GM18861 (cell line): ENCODE results near the gene PDCD4.
"Not testable (repeated sequence)": the region's sequence is repeated elsewhere in the genome, so short reads cannot be mapped to it uniquely, and the experiment has no call there.

Experiments used
- ATAC-seq: cut with Tn5 transposase; IDR thresholded peaks from one replicate; pipeline ENCODE4 v1.9.1; 2021; ENCODE audit not compliant: unreplicated experiment

PDCD4 gene

GRCh38 chr10:110880012-110880411 lies 8.3 kb downstream of the PDCD4 start:
- ATAC-seq, result no peak

GRCh38 chr10:110881247-110881646 lies 9.5 kb downstream of the PDCD4 start:
- ATAC-seq, result no peak

- no peak for ATAC-seq
These were observed 10.2 kb downstream of the PDCD4 start for GRCh38 chr10:110881905-110882304.

- no peak for ATAC-seq
These were observed 12.2 kb downstream of the PDCD4 start for GRCh38 chr10:110883924-110884323.

GRCh38 chr10:110885932-110886674 lies 14.4 kb downstream of the PDCD4 start:
- ATAC-seq, result no peak

GRCh38 chr10:110887560-110887959 lies 15.8 kb downstream of the PDCD4 start:
- no peak for ATAC-seq

GRCh38 chr10:110892602-110893288 lies 21.0 kb downstream of the PDCD4 start:
- no peak for ATAC-seq

GRCh38 chr10:110893559-110894179 lies 21.9 kb downstream of the PDCD4 start:
- ATAC-seq, result peak; percentile 70

- ATAC-seq, result no peak
These were observed 25.5 kb downstream of the PDCD4 start for GRCh38 chr10:110897184-110897583.

- no peak for ATAC-seq
These were observed 26.7 kb downstream of the PDCD4 start for GRCh38 chr10:110898391-110898790.

- no peak for ATAC-seq
These were observed 29.3 kb downstream of the PDCD4 start for GRCh38 chr10:110900983-110901382.

- ATAC-seq, result no peak
These were observed 30.5 kb downstream of the PDCD4 start for GRCh38 chr10:110901954-110902819.

- ATAC-seq, result no peak
These were observed 31.9 kb downstream of the PDCD4 start for GRCh38 chr10:110903280-110904278.

GRCh38 chr10:110910138-110910537 lies 38.4 kb downstream of the PDCD4 start:
- no peak for ATAC-seq

- ATAC-seq, result no peak
These were observed 40.6 kb downstream of the PDCD4 start for GRCh38 chr10:110912374-110912773.

GRCh38 chr10:110914431-110914830 lies 42.7 kb downstream of the PDCD4 start:
- no peak for ATAC-seq

- no peak for ATAC-seq
These were observed 43.3 kb downstream of the PDCD4 start for GRCh38 chr10:110915035-110915434.

- ATAC-seq, result not testable (repeated sequence)
These were observed 43.9 kb downstream of the PDCD4 start for GRCh38 chr10:110915600-110915999.

GRCh38 chr10:110916554-110917346 lies 45.0 kb downstream of the PDCD4 start:
- ATAC-seq, result no peak
